GM19324 (cell line): Measurements from ENCODE around the gene NKX1-2.

Source experiments
- ATAC-seq: cut with Tn5 transposase; IDR thresholded peaks from one replicate; pipeline ENCODE4 v1.9.1; 2021; ENCODE audit warnings: mild to moderate bottlenecking, moderate library complexity; ENCODE audit not compliant: unreplicated experiment, low FRiP score

The NKX1-2 gene

DNA sequence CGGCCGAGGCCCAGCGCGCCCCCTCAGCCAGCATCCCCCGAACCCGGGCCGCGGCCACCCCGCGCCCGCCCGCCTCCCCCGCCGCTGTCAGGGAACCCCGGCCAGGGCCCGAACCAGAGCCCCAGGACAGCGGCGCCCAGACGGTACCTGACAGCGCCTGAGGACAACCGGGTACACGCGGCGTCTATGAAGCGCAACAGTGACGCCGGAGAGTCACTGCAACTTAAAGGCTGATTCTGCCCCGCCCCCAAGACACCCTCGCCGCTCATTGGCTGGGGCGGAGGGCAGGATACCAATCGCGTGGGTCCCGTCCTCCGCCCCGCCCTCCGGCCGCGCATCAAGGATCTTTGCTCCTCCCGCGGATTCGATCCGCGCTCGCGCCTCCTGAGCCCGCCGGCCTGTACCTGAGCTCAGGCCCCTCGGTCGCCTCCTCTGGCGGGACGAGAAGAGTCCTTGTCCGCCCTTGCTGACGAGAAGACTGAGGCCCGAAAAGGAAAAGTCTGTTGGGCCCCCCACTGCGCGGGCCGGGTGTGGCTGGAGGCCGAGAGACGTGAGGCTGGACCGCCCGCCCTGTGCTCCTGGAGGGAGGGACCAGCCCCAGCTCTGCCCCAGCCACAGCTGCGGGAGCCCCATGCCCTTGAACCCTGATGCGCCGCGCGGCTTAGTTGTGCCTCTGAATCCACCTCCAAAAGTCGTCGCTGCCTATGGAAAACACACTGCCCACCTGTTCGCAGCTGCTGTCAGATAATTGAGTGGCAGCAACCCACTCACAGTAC lies 30.9 kb downstream of the NKX1-2 start, which contains the start of gene OAT:
Gene OAT, minus strand, starts transcription at position 198 of the 776 bp plus-strand sequence. CDS start 6,752 bp downstream, outside the sequence.
- ATAC-seq = peak; percentile 94

DNA sequence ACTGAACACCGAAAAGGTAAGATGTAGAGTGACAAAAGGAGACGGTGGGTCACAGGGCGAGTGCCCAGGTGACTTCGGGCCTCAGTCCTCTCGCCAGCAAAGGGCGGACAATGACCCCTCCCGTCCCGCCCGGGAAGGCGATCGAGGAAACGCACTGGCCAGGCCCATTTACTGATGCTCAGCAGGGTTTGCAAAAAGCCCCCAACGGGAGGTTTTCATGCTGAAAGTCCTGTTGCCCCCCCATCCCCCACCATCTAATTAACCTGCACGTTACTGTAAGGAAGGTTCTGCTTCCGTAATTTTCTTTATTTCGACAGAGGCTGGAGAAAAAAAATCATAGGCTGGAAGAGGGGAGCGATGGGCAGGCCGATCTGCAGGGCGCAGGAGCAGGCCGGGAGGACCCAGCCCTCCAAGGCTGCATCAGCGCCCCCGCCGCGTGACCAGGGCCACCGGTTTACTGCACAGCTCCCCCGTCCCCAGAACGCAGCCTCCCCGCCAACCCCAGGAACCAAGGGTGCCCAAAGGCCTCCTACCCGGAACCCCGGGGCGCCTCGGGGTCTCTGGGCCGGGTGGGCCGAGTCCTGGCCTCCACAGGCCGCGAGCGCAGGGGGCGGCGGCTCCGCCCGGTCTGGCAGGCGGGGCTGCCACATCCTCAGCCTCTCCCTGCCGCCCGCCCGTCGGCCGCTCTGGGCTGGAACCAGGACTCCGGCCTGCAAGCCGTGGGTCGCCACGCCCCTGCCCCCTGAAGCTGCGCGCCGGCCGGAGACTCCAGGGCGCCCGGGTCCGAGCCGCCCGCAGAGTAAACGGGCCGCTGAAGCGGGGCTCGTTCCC lies 31.7 kb downstream of the NKX1-2 start:
- ATAC-seq = peak; percentile 35

DNA sequence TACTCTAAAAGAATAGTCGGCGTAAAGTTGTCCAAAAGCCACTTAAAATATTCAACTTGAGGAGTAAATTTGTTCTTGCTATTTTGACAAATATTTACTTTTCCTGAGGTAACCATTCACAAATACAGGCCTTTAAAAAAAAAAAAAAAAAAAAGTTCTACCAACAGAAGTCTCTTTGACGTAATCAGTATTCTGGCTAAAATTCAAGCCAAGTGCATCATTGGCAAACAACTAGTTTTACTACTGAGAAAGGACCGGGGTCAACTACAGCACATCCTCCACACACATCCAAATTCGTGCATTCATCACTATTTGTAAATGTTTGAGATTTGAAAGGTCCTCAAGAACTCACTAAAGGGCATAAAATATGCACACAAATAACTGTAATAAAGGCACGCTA lies 33.1 kb downstream of the NKX1-2 start:
- no peak for ATAC-seq

DNA sequence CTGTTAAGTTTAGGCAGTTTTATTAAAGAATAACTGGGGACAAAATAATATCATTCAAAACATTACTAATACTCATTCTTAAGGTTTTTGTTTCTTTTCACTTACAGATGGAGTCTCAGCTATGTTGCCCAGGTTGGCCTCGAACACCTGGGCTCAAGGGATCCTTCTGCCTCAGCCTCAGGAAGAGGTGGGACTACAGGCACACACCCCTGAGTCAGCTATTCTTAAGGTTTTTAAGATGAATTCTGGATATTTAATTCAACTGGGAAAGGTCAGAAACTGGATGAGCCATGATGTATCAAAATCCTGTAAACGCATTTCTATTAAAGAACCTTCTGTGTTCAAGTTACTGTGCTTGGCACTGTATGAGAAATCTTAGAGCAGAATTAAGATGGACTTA lies 34.6 kb downstream of the NKX1-2 start:
- ATAC-seq = no peak

DNA sequence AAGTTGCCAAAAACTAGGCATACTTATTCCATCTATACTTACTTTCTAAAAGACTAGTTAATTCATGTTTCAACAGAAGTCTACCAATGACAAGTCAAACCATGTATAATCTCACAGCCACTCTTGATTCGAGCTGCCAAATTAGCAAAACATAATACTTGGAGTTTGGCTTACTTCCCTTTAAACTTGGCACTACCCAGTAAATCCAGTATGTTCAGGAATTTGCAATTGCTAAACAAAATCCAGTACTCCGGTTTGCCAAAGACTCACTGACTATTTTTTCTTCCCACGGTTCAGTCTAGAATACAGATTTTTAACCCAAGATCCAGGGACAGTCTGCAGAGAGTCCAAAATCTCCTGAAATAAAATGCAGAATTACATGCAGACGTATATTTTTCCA lies 35.8 kb downstream of the NKX1-2 start:
- ATAC-seq = no peak

DNA sequence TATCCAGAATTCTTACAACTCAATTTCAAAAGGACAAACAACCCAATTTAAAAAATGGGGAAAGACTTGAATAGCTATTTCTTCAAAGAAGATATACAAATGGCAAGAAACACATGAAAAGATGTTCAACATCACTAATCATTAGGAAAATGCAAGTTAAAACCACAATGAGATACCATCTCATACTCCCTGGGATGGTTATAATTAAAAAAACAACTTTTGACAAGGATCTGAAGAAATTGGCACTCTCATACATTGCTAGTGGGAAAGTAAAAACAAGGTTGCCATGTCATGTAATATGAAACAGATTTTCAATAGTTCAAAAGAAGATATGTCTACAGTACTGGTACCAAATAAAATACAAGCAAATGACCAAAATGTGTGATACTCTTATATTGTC lies 40.1 kb downstream of the NKX1-2 start:
- no peak for ATAC-seq

DNA sequence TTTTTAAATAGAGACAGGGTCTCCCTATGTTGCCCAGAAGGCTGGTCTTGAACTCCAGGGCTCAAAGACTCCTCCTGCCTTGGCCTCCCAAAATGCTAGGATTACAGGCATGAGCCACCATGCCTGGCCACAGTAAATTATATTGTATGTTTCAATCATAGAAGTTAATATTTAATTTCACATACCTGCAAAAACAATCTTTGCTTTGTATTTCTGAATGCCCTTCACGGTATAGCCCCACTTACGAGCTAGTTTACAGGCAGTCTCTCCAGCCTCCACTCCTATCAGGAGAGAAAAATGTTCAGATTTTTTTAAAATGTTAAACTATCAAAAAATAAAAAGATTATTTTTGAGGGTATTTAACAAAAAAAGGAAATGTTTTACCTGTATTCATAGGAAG lies 41.5 kb downstream of the NKX1-2 start:
- ATAC-seq = no peak

DNA sequence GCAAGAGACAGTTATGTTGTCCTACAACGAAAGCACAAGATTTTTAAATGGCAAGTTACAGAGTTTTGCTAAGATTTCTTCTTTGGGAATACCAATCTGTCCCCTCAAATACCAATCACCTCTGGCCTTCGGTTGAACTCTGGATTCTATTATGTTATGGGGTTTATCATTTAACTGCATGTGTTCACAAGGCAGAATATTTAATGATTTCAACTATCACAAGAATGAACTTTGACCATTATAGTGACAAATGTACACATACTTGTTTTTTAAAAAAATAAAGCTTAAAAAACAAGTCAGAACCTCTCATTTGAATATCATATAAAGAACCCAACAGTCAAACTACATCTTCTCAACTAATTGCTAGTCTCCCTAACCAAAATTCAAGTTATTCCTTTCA lies 42.4 kb downstream of the NKX1-2 start:
- no peak for ATAC-seq

DNA sequence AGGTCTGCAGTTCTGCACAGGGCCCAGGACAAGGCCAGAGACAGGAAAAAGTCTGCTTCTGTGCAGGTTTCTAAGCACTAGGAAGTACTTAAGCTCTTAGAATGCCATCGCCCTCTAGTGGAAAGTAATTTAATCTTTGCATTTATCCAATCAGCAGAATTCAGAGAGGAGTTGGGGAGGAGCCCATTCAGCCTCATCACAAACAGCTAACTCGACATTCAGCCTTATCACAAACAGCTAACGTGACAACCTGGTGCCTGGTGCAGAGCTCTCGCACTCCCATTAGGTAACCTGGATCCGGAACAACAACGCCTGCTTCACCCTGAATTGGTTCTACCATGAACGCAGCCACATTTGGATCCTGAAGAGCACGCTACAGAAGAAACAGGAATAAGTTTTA lies 46.3 kb downstream of the NKX1-2 start:
- no peak for ATAC-seq

DNA sequence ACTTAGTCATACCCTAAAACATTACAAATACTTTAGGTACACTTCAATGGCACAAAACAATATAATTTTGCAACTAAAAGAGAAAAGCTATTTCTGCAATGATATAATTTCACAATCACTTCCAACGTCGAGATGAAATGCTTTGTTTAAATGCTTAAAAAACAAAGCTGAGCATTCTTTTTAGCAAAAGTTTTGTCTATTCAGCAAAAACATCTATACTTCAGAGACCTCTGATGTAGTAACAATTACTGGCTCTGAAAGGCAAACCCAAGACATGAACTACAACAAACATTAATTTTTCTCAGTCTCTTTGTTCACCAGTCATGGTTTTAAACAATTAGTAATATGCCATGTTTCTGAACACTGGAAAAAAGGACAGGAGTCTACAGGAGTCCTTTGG lies 47.6 kb downstream of the NKX1-2 start:
- no peak for ATAC-seq

DNA sequence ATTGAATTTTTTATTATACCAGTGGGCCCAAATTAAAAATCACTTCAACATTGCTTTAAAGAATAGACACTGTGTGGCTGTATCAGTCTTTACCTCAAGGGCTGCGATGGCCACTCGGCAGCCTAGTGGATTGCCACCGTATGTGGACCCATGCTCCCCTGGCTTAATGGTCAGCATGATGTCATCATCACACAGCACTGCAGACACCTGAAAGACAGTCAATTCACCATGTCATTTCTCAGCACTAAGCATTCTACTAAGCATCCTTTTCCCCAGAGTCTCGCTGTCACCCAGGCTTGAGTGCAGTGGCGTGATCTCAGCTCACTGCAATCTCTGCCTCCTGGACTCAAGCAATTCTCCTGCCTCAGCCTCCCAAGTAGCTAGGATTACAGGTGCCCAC lies 48.2 kb downstream of the NKX1-2 start:
- ATAC-seq = no peak
